Stimulated activated CD4-positive, alpha-beta T cell treated with anti-CD3 and anti-CD28 coated beads, Interleukin-2, amount 100 ng/mL, for 4 hours (primary cell): ENCODE results near the gene ITGA1.
"Not testable (repeated sequence)": the region's sequence is repeated elsewhere in the genome, so short reads cannot be mapped to it uniquely, and the experiment has no call there.

ENCODE experiments used
- DNase-seq: peaks from one replicate; pipeline ENCODE4 v3.0.0-alpha.2; 2020; ENCODE audit warnings: low read depth

The ITGA1 gene

DNA sequence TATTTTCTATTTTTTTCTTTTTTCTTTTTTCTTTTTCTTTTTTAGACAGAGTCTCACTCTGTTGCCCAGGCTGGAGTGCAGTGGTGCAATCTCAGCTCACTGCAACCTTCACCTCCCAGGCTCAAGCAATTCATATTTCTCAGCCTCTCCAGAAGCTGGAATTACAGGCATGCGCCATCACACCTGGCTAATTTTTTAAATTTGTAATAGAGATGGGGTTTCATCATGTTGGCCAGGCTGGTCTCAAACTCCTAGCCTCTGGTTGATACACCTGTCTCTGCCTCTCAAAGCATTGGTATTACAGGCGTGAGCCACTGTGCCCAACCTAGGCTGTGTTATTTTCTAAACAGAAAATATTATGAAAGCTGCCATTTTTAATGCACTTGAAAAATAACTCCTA, 78.3 kb downstream of the ITGA1 start:
- DNase-seq, result not testable (repeated sequence)

DNA sequence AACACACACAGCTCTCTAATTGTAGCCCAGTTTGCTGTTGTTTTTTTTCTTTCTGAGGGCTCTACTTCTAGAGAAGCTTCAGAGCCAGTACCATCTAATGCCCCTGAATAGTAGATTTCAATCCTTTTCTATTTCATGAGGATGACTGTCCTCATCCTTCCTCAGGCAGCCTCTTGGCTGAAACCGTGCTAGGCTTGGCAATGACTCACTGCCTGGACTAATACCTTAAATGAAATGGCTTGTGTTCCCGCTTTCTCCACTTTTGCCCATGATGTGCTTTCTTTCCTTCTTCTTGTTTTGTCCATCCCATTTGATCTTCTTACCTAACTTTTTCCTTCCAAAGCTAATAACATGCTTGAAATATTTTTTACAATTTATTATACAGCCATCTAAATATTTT, 80.1 kb downstream of the ITGA1 start:
- no peak for DNase-seq

DNA sequence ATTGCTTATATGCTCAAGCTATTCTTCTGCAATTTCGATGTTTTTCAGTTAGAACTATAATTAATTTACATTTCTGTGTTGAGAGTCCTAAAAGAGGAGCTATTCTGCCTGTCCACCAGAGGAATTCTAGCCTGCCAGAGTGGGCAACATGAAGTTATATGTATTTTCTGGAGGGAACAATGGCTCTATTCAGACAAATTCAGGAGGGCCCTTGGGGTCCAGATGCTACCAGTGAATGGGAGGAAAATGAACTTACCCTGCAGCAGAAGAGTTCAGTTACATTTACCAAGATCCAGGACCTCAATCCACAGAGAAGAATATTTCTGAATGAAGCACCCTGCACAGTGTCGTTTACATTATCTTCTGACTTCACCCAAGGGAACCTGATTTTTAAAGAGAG, 80.7 kb downstream of the ITGA1 start:
- DNase-seq, result no peak

DNA sequence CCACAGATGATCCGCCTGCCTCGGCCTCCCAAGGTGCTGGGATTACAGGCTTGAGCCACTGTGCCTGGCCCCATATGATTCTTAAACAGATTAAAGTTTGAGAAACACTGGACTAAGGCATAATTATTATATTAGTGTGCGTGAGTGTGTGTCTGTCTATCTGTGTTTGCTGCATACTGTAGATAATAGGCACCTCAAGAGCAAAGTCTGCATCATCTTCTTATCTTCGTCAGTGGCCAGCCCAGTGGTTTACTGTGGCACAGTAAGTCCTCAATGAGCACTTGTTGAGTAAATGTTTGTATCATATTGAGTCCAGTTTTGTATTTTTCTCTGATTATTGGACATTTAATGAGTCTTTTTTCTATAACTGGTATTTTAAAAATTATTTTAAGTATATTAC, 81.7 kb downstream of the ITGA1 start:
- no peak for DNase-seq

DNA sequence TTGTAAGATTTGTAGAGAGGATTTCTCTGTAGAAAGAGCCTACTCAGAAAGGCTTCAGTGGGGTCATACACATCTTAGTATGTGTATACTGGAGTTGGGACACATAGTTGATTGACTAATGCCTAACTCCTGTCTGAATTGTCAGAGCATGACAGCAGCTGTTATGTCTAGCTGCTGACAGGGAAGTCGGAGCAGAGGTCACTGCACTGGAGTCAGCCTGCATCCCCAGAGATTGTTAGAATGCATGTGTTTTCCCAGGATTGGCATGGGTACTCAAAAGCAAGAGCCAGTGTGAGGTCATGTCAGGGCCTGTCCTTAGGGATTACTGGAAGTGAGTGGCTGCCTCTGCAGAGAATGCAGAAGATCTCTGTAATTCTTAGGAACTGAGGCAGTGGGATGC, 82.7 kb downstream of the ITGA1 start:
- no peak for DNase-seq

DNA sequence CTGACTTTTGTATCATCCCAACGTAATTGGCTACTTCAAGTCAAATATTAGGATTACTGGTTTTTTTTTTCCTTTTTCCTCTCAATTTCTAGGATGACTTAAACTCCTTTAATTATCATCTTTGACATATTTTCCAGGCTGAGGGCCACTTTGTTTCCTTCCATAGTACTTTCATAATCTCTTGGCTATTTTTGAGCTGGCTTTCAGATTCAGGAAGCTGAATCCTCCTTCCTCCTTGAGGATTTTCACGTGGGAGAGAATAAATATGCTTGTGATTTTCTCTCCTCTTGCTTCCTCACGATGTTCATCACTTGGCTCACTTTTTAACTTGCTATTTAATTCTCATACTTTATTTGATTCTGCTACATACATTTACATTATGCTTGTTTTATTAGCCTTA, 88.1 kb downstream of the ITGA1 start:
- no peak for DNase-seq

DNA sequence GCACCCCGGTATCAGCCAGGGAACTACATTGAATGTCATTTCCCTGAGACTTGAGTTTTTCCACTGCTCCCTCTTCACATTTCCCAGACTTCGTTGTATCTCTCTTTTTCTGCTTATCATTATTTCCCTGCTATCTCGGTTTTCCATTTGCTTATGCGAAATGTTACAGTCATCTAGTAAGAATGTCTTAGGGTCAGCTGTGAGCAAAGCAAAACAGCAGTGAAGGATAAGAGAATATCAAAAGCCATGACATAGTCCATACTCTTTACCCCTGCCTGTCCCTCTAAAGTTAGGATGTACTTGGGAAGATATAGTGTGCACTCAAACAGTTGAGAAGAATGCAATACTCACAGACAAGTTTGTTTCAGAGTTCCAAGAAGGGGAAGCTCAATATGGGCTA, 88.7 kb downstream of the ITGA1 start:
- DNase-seq, result no peak

- DNase-seq, result no peak
Observed at GRCh38 chr5:52878656-52879055, 90.9 kb downstream of the ITGA1 start.

DNA sequence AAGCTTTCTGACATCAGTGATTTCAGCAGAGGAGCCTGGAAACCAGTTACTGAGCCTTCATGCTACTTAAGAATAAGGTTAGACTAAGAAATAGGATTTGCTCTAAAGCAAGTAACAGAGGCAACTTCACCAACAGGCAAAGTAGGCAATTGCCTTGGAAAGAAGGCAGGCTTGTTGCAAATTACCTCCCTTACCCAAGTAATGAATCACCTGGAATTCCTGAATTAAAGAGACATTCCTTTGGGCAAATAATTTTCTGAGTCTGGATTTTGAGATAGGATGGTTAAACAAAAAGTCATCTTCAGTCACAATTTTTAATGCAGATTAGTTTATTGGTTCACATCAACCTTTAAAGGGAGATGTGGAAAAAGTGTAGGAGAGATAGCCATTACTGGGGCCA, 92.8 kb downstream of the ITGA1 start:
- no peak for DNase-seq

DNA sequence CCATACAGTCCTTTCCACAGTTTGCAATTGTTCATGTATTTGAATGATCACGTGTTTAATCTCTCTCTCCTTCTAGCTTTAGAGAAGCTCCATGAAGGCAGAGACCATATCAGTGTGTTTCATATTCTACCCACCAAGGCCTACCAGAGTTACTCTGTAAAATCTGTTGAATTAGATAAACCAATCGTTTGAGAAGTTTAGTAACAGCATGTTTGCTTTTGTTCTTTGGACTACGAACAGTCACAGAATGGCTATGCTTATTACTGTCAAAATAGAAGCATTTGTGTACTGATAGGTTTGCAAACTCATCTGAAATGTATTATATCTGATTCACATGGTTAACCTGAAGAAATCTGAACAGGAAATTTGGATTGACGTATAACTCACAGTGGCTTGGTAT, 93.8 kb downstream of the ITGA1 start:
- no peak for DNase-seq

GRCh38 chr5:52883110-52883509, 95.4 kb downstream of the ITGA1 start:
- no peak for DNase-seq

- DNase-seq, result no peak
Observed at GRCh38 chr5:52884453-52884852, 96.7 kb downstream of the ITGA1 start.

- no peak for DNase-seq
Observed at GRCh38 chr5:52885614-52886013, 97.9 kb downstream of the ITGA1 start.

DNA sequence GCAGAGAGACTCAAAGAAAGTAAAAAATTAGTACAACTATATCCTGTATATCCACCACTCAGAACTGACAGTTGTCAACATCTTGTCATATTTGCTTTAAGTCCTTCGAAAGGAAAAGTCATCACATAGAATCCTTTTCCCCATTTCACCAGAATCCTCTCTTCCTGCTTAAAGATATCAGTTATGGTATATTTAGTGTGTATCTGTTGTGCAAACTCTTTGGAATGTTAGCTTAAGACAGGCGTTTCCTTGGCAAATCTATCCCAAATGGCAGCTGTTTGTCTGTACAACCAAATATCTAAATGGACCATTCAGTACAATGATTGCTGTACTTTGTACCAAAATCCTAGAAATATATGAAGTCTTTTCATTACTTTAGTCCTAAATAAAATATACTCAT, 98.5 kb downstream of the ITGA1 start:
- no peak for DNase-seq

GRCh38 chr5:52887066-52887465, 99.3 kb downstream of the ITGA1 start:
- no peak for DNase-seq

- no peak for DNase-seq
Observed at GRCh38 chr5:52888363-52888762, 100.6 kb downstream of the ITGA1 start.

DNA sequence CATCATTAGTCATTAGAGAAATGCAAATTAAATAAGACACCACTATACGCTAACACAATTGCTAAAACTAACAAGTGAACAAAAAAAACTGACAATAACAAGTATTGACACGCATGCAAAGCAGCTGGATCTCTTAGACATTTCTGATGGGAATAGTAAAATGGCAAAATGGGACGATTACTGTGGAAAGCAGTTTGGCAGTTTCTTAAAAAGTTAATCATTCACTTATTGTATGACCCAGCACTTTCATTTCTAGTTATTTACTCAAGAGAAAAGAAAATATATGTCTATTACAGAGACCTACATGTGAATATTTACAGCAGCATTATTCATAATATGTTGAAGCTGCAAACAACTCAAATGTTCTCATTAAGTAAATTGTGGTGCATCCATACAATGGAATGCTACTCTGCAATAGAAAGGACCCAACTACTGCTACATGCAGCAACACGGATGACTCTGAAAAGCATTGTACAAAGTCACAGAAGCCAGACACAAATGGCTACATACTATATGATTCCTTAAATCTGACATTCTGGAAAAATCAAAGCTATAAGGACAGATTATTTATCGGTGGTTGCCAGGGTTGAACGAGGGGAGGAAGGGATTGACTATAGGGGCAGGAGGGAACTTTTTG, 104.6 kb downstream of the ITGA1 start:
- DNase-seq, result no peak

DNA sequence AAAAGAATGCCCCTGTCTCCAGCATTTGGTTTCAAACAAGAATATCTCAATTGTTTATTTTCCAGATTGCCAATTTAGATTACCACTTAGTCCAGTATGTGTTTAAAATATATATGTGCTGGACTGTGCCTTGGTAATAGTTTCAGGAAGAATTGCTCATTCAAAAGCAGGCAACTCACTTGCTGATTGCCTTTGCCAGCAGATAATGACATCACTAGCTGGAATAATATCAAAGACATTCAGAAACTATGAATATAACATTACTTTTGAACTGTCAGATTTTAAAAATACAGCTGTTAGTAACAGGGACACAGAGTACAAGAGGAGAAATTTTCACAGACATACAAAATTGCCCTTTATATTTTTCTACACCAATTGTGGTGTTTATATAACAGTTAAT, 105.4 kb downstream of the ITGA1 start:
- no peak for DNase-seq

- DNase-seq, result no peak
Observed at GRCh38 chr5:52893863-52894262, 106.1 kb downstream of the ITGA1 start.

DNA sequence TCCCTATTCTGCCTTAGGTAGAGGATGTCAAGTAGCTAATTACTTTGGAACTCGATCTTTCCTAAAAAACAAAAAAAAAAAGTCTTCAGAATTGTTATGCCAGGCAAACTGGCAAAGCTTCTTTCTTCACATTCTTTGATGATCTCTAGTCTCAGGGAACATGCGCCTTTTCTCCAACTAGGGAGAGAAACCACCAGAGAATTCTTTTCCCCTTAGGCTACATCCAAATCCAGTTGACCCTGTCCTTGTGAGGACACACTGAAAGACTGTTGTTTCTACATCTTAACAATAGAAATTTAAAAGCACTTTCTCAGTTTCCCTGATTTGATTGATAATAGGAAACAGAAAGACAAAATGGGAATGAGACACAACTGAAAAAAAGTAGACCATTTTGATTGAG, 106.7 kb downstream of the ITGA1 start:
- no peak for DNase-seq

GRCh38 chr5:52895075-52895474, 107.4 kb downstream of the ITGA1 start:
- no peak for DNase-seq

- no peak for DNase-seq
Observed at GRCh38 chr5:52895572-52896413, 108.1 kb downstream of the ITGA1 start.

GRCh38 chr5:52896534-52897237, 109.0 kb downstream of the ITGA1 start:
- DNase-seq, result no peak
